NCI-H2196 (cell line): ENCODE measurements around the gene CORIN.

Experiments
- DNase-seq: peaks from one replicate; lab custom pipeline; 2025; ENCODE audit not compliant: unreplicated experiment; lab: John Stamatoyannopoulos, UW

CORIN gene

DNA sequence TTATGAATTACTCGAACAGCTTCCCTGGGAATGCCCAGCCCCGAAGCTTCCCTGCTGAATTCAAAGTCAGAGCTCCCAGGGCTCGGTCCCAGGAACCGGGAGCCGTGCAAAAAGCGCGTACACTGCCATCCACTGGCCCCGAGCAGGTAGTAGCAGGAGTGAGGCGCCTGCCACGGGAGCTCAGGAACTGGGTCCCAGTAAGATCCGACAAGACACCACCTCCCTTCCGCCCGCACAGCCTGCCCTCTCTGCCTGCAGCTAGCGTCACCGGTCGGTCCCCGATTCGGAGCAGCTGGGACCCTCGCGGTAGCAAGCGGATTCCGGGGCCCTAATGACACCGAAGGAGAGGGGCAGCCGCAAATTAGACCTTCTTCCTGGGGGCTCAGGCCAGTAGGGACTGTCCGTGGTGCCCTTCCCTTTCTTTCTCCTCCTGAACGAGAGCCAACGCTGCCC, 1.2 kb downstream of the CORIN start:
- DNase-seq = peak; percentile 68

- no peak for DNase-seq
Observed at GRCh38 chr4:47835494-47835893, 2.4 kb downstream of the CORIN start.

DNA sequence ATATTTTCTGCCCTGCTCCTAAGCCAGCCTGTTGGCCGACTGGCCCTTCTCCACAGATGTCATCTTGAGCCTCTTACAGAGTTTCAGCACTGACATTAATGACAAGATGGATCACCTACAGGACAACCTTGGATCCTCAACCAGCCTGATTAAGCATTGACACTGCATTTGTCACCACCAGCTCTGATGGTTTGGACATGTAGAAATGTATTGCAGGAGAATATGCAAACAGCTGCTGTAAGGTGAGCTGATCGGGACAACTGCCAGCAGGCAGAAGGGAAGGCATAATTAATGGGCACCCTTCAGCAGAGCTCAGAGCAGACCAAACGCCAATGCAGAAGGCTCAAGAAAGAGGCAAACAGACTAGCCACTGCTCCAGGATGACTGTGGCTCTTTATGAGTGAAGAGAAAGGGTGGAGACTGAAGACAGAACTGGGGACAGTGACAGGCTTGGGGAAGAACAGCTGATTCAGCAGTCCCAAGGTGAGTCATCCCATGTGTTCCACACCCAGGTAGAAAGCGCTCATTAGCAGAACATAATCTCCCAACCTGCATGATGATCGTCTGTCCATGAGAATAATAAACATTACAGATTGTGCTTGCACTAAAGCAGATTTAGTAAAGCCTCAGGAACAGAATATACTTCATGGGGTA, 6.7 kb downstream of the CORIN start:
- peak; percentile 50 for DNase-seq

- no peak for DNase-seq
Observed at GRCh38 chr4:47830265-47831025, 7.4 kb downstream of the CORIN start.

- DNase-seq = no peak
Observed at GRCh38 chr4:47829438-47829837, 8.4 kb downstream of the CORIN start.

DNA sequence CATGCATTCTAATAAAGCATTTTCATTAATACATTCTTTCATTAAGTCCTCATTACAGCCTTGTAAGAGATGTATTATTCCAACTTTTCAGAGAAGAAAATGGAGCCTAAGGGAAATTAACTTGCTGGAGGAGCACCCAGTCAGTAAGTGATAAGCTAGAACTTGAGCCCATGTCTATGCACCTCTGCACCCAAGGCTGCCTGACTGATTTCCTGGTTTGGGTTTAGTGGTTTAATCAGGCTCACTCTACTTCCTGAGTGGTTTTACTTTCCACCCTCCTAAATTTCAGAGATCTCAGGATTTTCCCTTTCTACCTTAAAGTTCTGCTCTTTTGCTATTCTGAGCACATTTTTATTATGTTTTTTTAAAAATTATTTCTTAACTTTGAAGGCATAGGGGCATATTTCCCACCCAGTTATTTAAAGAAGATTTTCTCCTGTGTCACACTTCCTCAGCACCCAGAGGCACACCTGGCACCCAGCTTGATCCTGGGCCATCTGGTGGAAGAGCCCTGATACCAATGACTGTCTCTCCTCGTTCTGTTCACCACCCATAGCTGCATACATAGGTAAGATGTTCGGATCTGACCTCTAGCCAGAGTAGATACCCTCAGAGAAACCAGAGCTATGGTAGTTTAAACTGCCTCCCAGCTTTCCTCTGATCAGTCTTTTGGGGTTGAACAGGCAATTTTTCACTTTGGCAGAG, 10.4 kb downstream of the CORIN start:
- DNase-seq = no peak

- no peak for DNase-seq
Observed at GRCh38 chr4:47824840-47825239, 13.0 kb downstream of the CORIN start.

- DNase-seq = no peak
Observed at GRCh38 chr4:47819178-47819577, 18.7 kb downstream of the CORIN start.

- no peak for DNase-seq
Observed at GRCh38 chr4:47817275-47817674, 20.6 kb downstream of the CORIN start.

GRCh38 chr4:47816748-47817147, 21.1 kb downstream of the CORIN start:
- DNase-seq = no peak

- no peak for DNase-seq
Observed at GRCh38 chr4:47814618-47815295, 23.1 kb downstream of the CORIN start.

DNA sequence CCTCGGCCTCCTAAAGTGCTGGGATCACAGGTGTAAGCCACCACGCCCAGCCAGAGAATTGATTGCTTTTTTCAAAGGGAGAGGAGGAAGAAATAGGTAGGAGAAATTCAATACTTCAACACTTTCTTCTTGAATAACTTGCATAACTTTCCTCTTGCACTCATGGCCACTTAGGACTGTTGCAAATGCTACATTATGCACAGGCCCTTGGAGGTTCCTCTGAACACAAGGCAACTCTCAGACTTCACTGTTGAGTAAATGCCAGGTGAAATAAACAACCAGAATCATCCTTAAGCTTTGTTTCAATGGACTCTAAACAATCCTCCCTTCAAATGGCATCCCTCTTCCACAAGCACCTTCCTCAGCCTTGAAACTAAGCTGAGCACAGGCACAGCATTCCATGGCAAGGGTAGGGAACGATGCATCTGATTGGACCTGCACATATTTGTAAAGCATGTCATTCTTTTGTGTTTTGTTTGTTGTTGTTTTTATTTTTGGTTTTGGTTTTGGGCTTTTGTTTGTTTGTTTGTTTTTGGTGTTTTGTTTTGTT, 28.1 kb downstream of the CORIN start:
- DNase-seq = no peak

GRCh38 chr4:47804598-47804997, 33.3 kb downstream of the CORIN start:
- no peak for DNase-seq

GRCh38 chr4:47801481-47802002, 36.3 kb downstream of the CORIN start:
- no peak for DNase-seq

DNA sequence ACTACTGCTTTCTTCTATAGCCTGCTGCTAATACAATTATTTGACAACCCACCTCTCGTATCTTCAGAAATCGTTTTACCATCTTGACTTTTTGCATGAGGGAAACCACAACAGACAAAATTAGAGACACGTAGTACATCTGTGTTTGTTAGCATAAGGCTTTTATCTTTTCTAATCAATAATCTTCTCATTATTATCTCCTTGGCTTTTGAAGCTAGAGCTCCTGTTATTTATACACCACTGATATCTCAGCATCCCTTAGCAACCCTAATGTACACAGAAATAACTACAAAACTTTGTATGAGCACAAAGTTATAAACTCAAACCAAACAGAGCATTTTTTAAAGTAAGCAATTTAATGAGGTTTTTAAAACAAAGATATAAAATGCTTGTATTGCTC, 39.7 kb downstream of the CORIN start:
- no peak for DNase-seq

- DNase-seq = no peak
Observed at GRCh38 chr4:47791965-47792364, 45.9 kb downstream of the CORIN start.

DNA sequence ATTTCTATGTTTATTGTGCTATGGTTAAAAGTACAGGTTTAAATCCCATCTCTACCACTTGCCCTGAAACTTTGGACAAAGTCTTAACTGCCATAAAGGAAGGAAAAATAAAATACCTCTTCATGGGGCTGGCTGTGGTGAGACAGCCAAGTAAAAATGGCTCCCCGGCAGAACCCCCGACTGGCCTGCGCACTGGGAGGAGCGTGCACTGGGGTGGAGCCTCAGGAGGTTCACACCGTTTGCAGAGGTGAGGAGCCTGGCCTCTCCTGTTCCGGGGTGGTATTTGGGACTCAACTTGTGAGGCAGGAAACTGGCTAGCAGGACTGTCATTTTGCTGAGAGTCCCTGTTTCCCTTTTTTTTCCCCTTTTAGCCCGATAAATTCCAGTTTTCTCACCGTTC, 47.8 kb downstream of the CORIN start:
- DNase-seq = no peak

- no peak for DNase-seq
Observed at GRCh38 chr4:47788126-47788525, 49.7 kb downstream of the CORIN start.

- no peak for DNase-seq
Observed at GRCh38 chr4:47786958-47787370, 50.9 kb downstream of the CORIN start.

- no peak for DNase-seq
Observed at GRCh38 chr4:47785153-47785552, 52.7 kb downstream of the CORIN start.

DNA sequence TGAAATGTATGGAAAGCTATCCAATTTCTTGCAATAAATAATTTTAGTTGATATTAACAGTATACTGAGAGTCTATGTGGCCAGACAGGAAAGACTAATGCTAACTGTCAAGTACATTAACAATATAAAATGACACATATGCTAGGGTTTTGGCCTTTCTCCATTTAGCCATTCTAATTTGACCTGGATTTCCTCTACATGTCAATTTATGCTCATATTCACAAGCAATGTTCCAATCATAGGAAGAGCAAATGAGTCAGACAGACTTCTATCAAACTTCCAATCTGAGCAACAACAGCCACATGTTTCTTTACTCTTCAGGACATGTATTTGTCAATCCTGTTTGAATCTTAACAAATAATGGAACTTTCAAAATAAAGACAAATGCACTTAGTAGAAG, 53.6 kb downstream of the CORIN start:
- DNase-seq = no peak
